Adipose tissue (tissue), 3 donors: ENCODE results near the gene NAALADL2. TPM values are rescaled to one million over a fixed set of nuclear protein-coding genes. Genes with fewer than 3 reads are reported as not detected.

Source experiments
- H3K27ac ChIP-seq: one replicate; pipeline ENCODE4 v1.5.1; 2013; ENCODE audit warnings: low read depth, low read length
- WGBS, 3 donors: extraction: QIAGEN DNeasy Blood & Tissue Kit; methylation state at CpG; one replicate each; pipeline ENCODE4 v1.1.7; 2013; 5-methylcytosine and 5-hydroxymethylcytosine counted together
- polyA plus RNA-seq, 3 donors: library from polyadenylated mRNA; stranded (reverse); fragments of 200-250 nt; gene quantifications; one replicate each; pipeline ENCODE4 v1.2.3, GENCODE V29; 2013
- donor health status: healthy with polysubstance abuse.
- donor health status: Bipolar disorder and iron deficiency.
- donor health status: healthy.

The NAALADL2 gene
- polyA plus RNA-seq, 3 donors = 0.67 to 2.1 (median 0.91) TPM

GRCh38 chr3:174957081-174957480, 97.9 kb downstream of the NAALADL2 start:
- WGBS, 3 donors = 77 to 95% (median 78%) methylated on average over 2 of the region's 2 CpGs
- no peak overlapping the region for H3K27ac ChIP-seq

- H3K27ac ChIP-seq = no peak overlapping the region
These were observed 98.4 kb downstream of the NAALADL2 start for GRCh38 chr3:174957551-174958001.

GRCh38 chr3:174958671-174959328, 99.7 kb downstream of the NAALADL2 start:
- WGBS, 3 donors = 65 to 73% (median 67%) methylated on average over 5 of the region's 5 CpGs
- no peak overlapping the region for H3K27ac ChIP-seq

GRCh38 chr3:174959556-174960065, 100.5 kb downstream of the NAALADL2 start:
- no peak overlapping the region for H3K27ac ChIP-seq
- WGBS, 3 donors = 71 to 77% (median 75%) methylated on average over 4 of the region's 4 CpGs

- no peak overlapping the region for H3K27ac ChIP-seq
- WGBS, 3 donors = 97 to 100% (median 97%) methylated on average over 1 of the region's 1 CpG
These were observed 101.8 kb downstream of the NAALADL2 start for GRCh38 chr3:174960898-174961297.

- no peak overlapping the region for H3K27ac ChIP-seq
- WGBS, 3 donors = 84 to 97% (median 95%) methylated on average over 5 of the region's 5 CpGs
These were observed 114.3 kb downstream of the NAALADL2 start for GRCh38 chr3:174973465-174973864.

GRCh38 chr3:174986685-174987084, 127.6 kb downstream of the NAALADL2 start:
- no peak overlapping the region for H3K27ac ChIP-seq

- H3K27ac ChIP-seq = no peak overlapping the region
- WGBS, 3 donors = 87 to 93% (median 90%) methylated on average over 1 of the region's 1 CpG
These were observed 142.0 kb downstream of the NAALADL2 start for GRCh38 chr3:175001091-175001490.

- no peak overlapping the region for H3K27ac ChIP-seq
- WGBS, 3 donors = 86 to 100% (median 89%) methylated on average over 1 of the region's 1 CpG
These were observed 143.6 kb downstream of the NAALADL2 start for GRCh38 chr3:175002732-175003143.

- WGBS, 3 donors = 90 to 97% (median 96%) methylated on average over 2 of the region's 2 CpGs
- no peak overlapping the region for H3K27ac ChIP-seq
These were observed 144.5 kb downstream of the NAALADL2 start for GRCh38 chr3:175003590-175003989.

GRCh38 chr3:175005193-175005592, 146.1 kb downstream of the NAALADL2 start:
- no peak overlapping the region for H3K27ac ChIP-seq
- 22 to 68% (median 65%) methylated on average over 1 of the region's 1 CpG for WGBS, 3 donors

GRCh38 chr3:175005881-175006280, 146.7 kb downstream of the NAALADL2 start:
- 69 to 88% (median 82%) methylated on average over 5 of the region's 5 CpGs for WGBS, 3 donors
- H3K27ac ChIP-seq = no peak overlapping the region

GRCh38 chr3:175007306-175007705, 148.2 kb downstream of the NAALADL2 start:
- no peak overlapping the region for H3K27ac ChIP-seq
- WGBS, 3 donors = 74 to 97% (median 92%) methylated on average over 1 of the region's 1 CpG

- H3K27ac ChIP-seq = no peak overlapping the region
- 95 to 100% (median 99%) methylated on average over 2 of the region's 2 CpGs for WGBS, 3 donors
These were observed 150.2 kb downstream of the NAALADL2 start for GRCh38 chr3:175009295-175009694.

GRCh38 chr3:175015056-175015635, 156.0 kb downstream of the NAALADL2 start:
- WGBS, 3 donors = 46 to 62% (median 61%) methylated on average over 6 of the region's 6 CpGs

GRCh38 chr3:175018946-175019727, 160.0 kb downstream of the NAALADL2 start:
- H3K27ac ChIP-seq = no peak overlapping the region
- WGBS, 3 donors = 78 to 88% (median 79%) methylated on average over 5 of the region's 5 CpGs

More at GRCh38 chr3:175015056-175015635, 156.0 kb downstream of the NAALADL2 start:
- no peak overlapping the region for H3K27ac ChIP-seq

- no peak overlapping the region for H3K27ac ChIP-seq
- 90 to 100% (median 91%) methylated on average over 1 of the region's 1 CpG for WGBS, 3 donors
These were observed 161.0 kb downstream of the NAALADL2 start for GRCh38 chr3:175020101-175020500.

- 78 to 94% (median 89%) methylated on average over 2 of the region's 2 CpGs for WGBS, 3 donors
- no peak overlapping the region for H3K27ac ChIP-seq
These were observed 170.7 kb downstream of the NAALADL2 start for GRCh38 chr3:175029828-175030227.

GRCh38 chr3:175039875-175040274, 180.7 kb downstream of the NAALADL2 start:
- 85 to 93% (median 92%) methylated on average over 4 of the region's 4 CpGs for WGBS, 3 donors
- H3K27ac ChIP-seq = no peak overlapping the region
